HG02571 (cell line): ENCODE data around the gene GGT5.
"Not testable (repeated sequence)": the region's sequence is repeated elsewhere in the genome, so short reads cannot be mapped to it uniquely, and the experiment has no call there.

ENCODE experiments used
- ATAC-seq: cut with Tn5 transposase; IDR thresholded peaks from one replicate; pipeline ENCODE4 v1.9.1; 2021; ENCODE audit warnings: mild to moderate bottlenecking, moderate library complexity; ENCODE audit not compliant: unreplicated experiment

GGT5 gene

DNA sequence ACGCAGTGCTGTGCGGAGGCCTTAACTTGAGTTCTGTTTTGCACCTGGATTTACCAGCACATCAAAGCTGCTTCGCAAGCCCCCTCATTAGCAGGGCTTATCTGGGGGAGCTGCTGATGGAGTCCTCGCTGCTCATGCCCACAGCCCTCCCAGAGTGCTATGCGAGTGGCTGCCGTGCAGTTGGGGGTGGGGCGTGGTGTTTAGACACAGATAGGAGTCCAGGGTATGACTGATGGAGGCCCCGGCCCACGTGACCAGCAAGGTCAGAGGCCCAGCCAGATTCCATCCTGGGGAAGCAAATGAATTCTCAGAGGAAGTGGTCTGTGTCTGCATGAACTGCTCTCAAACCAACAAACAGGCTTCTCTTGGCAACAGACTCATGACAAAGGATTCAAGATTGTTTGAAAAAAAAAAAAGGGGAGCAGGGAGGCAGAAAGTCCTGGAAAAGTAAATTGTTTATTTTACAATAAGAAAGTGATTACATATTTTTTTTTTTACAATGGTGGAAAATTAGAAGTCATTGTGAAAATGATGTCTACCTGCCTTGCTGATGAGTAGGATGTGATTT, 19.5 kb upstream of the GGT5 start:
- ATAC-seq: not testable (repeated sequence)

- ATAC-seq: not testable (repeated sequence)
Measured at GRCh38 chr22:24263479-24263878, 18.6 kb upstream of the GGT5 start.

DNA sequence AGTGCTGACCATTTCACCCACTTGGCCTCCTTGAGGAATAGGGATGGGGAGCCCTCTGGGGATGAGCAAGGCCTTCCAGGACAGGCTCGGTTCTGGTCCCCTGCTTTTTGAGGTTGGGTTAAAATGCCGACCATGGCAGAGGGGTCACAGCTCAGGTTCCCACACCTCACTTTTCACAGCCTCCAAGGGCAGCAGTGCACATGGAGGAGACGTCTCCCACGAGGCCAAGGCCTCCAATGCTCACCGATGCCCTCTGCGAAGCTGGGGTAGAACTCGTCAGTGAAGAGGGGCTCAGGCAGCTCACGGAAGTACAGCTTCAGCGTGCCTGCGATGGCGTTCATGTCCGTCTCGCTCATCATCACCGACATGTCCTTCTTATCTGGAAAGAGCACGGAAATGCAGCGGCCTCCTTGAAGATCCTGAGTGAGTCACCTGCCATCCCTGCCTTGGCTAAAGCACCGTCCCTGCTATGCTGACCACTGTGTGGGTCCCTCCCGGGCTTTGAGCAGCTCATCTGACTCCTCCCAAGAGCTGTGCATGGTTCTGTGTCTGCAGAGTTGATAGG, 17.4 kb upstream of the GGT5 start:
- not testable (repeated sequence) for ATAC-seq

DNA sequence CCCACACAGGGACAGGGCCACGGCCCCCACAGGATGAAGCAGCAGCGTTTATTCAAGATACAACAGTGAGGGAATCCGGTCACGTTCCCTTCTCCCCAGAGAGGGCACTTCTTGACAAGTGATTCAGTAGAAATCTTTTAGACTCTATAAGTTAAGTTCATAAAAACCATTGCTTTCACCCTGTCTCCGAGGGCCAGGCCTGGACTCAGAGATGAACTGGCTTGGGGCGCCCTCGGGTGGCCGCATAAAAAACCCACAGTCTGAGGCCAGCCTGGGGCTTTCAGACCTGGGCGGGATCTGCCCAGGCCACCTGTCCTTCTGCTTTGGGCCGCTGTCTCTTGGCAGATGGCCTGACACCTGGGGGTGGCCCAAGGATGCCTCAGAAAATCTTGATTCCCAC, 14.6 kb upstream of the GGT5 start:
- not testable (repeated sequence) for ATAC-seq

DNA sequence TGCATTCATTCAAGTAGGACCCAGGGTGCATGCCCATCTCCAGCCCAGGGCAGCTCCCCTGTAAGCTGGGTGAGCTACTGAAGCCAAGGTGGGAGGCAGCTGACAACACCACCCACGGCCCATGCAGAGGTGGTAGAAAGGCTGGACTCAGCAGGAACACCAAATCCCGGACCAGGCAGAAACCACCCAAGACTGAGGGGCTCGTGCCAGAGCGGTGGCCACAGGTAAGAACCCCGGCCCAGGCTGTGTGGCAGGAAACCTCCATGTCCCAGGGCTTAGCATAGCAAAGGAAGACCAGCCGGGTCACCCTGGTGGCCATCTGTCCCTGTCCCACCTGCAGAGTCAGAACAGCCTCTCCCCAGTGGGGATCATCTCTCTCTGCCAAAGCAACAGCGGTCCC, 11.9 kb upstream of the GGT5 start:
- not testable (repeated sequence) for ATAC-seq

DNA sequence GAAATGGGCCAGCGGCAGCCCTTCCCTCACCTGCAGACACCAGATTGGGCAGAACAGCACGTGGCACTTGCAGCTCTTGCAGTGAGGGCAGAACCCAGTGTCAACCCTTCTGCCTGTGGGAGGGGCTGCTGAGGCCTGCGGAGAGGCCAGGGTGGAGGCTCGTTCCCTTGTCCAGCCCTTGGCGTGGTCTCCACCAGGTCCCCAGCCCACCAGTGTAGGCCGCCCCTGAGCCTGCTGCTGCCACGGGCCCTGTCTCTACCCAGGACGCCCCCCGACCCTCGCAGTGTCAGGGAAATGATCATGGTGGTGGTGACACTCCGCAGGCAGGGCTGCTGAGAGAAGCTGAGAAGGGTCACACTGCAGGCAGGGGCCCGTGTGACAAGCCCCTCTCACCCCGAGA, 11.3 kb upstream of the GGT5 start:
- not testable (repeated sequence) for ATAC-seq

GRCh38 chr22:24253126-24253525, 8.2 kb upstream of the GGT5 start:
- not testable (repeated sequence) for ATAC-seq

DNA sequence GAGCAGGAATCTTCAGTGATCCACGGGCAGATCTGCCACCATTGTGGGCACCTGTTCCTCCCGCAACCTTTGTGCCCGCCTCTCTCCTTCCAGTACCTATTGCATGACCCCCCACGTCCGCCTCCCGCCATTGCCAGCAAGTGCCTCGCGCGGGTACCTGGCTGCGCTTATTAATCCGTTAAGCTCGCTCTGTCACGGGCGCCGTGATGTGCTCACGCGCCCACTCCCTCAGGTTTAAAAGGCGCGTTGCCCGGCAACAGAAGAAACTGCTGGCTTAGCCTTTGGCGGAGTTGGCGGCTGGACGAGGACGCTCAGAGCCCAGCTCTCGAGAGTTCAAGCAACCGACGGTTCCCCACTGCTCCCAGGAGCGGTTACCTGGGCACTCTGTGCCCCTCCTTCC, 6.4 kb upstream of the GGT5 start:
- ATAC-seq: not testable (repeated sequence)

DNA sequence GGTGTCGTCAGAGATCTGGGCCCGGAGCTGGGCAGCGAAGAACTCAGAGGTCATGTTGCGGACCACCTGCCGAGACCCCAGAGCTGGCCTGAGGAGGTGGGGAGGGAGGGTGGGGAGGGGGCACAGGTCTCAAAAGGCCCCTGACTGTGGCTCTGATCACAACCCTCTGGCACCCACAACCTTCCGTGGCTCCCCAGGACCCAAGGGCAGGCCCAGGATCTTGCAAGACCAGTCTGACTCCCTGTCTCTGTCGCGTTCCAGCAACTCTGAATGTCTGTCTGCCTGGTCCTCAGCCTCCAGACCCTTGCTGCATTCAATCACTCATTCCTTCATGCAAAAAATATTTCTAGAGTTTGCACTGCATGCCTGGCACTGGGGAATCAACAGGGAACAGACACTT, 4.5 kb upstream of the GGT5 start:
- ATAC-seq: not testable (repeated sequence)

- ATAC-seq: not testable (repeated sequence)
Measured at GRCh38 chr22:24248611-24249010, 3.7 kb upstream of the GGT5 start.

DNA sequence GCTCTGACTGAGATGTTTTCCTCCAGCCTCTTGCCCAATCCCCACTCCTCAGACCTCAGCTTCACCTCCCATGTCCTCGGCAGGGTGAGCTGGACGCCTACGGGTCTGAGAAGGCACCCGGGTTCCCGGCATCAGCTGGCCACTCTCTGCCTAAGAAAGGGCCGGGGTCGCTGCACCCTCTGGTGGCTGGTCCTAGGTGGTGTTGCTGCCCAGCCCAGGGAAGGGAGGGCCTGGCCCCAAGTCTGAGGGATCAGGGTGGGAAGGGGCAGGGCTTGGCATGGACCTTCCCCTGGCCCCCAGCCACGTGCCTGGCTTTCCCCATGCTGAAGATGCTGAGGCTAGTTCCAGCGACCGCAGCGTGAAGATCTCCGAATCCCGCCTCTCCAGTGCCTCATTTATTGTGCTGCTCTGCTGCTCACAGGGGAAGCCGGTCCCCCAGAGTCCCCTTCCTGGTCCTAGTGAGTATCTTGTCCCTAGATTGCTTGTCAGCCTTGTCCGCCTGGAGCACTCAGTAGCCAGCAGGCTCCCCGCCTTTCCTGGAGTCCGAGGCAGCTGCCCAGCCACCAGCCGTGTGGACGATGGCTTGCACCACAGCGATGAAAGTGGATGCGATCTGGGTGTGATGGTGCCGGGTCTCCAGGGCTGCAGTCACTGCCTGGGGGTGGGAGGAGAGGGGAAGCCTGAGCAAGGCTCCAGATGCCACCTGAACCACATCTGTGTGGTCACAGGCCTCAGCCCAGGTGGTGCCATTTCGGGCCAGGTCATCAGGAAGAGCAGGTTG, 2.9 kb upstream of the GGT5 start:
- no peak for ATAC-seq

DNA sequence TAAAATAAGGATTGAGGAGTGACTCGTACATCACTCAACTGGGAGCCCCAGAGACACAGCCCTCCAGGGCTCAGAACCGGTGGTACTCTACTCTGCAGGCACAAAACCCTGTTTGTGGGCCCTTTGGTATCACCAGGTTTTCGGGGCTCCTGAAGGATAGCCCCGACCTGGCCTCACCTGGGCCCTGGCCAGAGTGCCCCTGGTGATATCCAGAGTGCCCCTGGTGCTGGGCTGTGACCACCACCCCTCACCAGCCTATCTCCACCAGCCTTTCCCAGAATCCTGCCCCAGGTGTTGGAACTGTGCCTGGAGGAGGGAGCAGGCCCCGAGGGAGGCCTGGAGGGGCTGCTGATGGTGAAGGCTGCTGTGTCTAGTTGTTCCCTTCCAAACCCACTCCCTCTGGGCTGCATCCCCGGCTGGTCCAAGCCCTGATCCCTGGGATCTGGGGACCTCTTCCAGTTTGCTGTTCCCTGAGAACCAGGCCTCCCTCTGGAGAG, 2.2 kb upstream of the GGT5 start:
- no peak for ATAC-seq

- ATAC-seq: not testable (repeated sequence)
Measured at GRCh38 chr22:24245584-24246561, 991 bp upstream of the GGT5 start.

GRCh38 chr22:24244144-24244787, 616 bp downstream of the GGT5 start:
- no peak for ATAC-seq

- ATAC-seq: not testable (repeated sequence)
Measured at GRCh38 chr22:24243417-24243816, 1.5 kb downstream of the GGT5 start.

DNA sequence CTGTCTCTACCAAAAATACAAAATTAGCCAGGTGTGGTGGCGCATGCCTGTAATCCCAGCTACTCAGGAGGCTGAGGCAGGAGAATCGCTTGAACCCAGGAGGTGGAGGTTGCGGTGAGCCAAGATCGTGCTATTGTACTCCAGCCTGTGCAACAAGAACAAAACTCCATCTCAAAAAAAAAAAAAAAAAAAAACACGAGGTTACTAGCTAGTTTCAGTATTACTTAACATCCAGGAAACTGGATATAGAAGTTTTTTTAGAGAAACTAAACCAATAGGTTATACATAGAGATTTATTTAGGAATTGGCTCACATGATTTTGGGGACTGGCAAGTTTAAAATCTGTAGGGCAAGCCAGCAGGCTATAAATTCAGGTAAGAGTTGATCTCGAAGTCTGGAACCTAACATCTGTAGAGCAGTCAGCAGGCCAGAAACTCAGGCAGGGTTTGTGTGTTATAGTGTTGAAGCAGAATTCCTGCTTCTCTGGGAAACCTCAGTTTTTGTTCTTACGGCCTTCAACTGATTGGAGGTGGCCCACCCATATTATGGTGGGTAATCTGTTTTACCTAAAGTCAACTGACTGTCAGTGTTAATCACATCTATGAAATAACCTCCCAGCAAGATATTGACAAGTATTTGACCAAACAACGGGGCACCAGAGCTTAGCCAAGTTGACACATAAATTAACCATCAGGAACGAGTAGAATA, 3.7 kb downstream of the GGT5 start:
- not testable (repeated sequence) for ATAC-seq

GRCh38 chr22:24240381-24240780, 4.5 kb downstream of the GGT5 start:
- ATAC-seq: no peak

DNA sequence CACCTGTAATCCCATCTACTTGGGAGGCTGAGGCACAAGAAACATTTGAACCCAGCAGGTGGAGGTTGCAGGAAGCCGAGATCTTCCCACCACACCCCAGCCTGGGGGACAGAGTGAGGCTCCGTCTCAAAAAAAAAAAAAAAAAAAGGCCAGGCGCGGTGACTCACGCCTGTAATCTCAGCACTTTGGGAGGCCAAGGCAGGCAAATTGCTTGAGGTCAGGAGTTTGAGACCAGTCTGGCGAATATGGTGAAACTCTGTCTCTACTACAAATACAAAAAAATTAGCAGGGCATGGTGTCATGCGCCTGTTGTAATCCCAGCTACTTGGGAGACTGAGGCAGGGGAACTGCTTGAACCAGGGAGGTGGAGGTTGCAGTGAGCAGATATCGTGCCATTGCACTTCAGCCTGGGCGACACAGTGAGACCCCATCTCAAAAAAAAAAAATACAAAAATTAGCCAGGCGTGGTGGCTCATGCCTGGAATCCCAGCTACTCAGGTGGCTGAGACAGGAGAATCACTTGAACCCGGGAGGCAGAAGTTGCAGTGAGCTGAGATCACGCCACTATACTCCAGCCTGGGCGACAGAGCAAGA, 6.7 kb downstream of the GGT5 start:
- ATAC-seq: not testable (repeated sequence)

DNA sequence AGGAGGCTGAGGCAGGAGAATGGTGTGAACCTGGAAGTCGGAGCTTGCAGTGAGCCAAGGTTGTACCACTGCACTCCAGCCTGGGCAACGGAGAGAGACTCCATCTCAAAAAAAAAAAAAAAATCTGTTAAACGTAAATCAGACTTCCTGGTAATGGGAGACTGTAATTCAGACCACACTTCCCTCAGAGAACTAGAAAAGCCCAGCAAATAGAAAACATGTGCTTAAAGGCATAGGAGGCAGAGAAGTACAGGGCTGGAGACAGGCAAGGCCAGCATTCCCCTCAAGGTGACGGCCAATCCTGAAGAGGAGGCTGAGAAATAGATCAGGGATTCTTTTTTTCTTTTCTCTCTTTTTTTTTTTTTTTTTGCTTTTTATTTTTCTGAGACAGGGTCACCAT, 8.2 kb downstream of the GGT5 start:
- no peak for ATAC-seq
